H1 (cell line): ENCODE results near the gene CRABP2. TPM values are rescaled to one million over a fixed set of nuclear protein-coding genes. Genes with fewer than 3 reads are reported as not detected.

Source experiments
- CBX5 ChIP-seq: fragments of 300-800, 300-1000 bp; sonication (generic); IDR thresholded peaks from 2 replicates; pipeline ENCODE4 v1.7.1; 2016; ENCODE audit warnings: antibody characterized with exemption, low read length, low read depth
- CHD1 ChIP-seq: IDR thresholded peaks from 2 replicates; pipeline ENCODE4 v1.6.1; 2012; ENCODE audit warnings: low read depth, low read length, improper control_type of control experiment
- CREB1 ChIP-seq: IDR thresholded peaks from 2 replicates; pipeline ENCODE4 v1.6.1; 2012; ENCODE audit warnings: inconsistent platforms
- KDM5A ChIP-seq: fragments of 200-600 bp; IDR thresholded peaks from 2 replicates; pipeline ENCODE4 v1.7.1; 2012; ENCODE audit warnings: mild to moderate bottlenecking, low read length, inconsistent platforms, mixed read lengths
- NRF1 ChIP-seq: IDR thresholded peaks from 2 replicates; pipeline ENCODE4 v1.6.1; 2011; ENCODE audit warnings: mild to moderate bottlenecking, low read depth, low read length, improper control_type of control experiment
- RAD21 ChIP-seq, 2 experiments: IDR thresholded peaks in 1 of 2; conservative IDR thresholded peaks in 1 of 2; 2 replicates each; pipeline ENCODE4 v1.6.1; 2011; ENCODE audit warnings: low read depth in 2 of 2, low read length in 2 of 2, improper control_type of control experiment in 1 of 2, inconsistent platforms in 1 of 2, mild to moderate bottlenecking in 1 of 2, moderate library complexity in 1 of 2
- SIN3A ChIP-seq, 2 experiments: IDR thresholded peaks in 1 of 2; conservative IDR thresholded peaks in 1 of 2; 2 replicates each; pipeline ENCODE4 v1.6.1; 2011 to 2012; ENCODE audit warnings: low read length in 2 of 2, improper control_type of control experiment in 1 of 2, low read depth in 1 of 2, mild to moderate bottlenecking in 1 of 2
- SP4 ChIP-seq: IDR thresholded peaks from 2 replicates; pipeline ENCODE4 v1.6.1; 2012; ENCODE audit warnings: low read length, inconsistent platforms
- polyA plus RNA-seq, 7 experiments: library from polyadenylated mRNA; depleted of rRNA in 3 of 7; stranded (reverse) in 5 of 7; unstranded in 2 of 7; fragments of >200 nt in 5 of 7; fragments of 200-250 nt in 2 of 7; gene quantifications; 1 replicate in 5 of 7; 2 replicates in 1 of 7; 4 replicates in 1 of 7; pipeline versions ENCODE4 v1.2.1 to v1.2.3, GENCODE V29; 2011 to 2013; ENCODE audit warnings: missing spikeins in 2 of 7, mixed read lengths in 2 of 7
- total RNA-seq: library from RNA; stranded (reverse); fragmentation: NEBNext Ultra II Directional; extraction: Animal tissue kit (Norgen Biotek cat#: 25700); gene quantifications from 2 replicates; pipeline ENCODE4 v1.2.1, GENCODE V29; 2021

Gene CRABP2
- total and polyA plus RNA-seq, 2 of the 8 experiments (the other 6 are each of a cell fraction or from before 2014, with no cell fraction given): 69.2 to 119 TPM

GRCh38 chr1:156694690-156694962 is 10.8 kb downstream of the CRABP2 start (continued):
- no peak for TF ChIP-seq KDM5A
- no peak for TF ChIP-seq SIN3A (conservative IDR thresholded peaks at IDR 0.05 in 1 of 2, IDR thresholded peaks at IDR 0.05 in 1 of 2; ENCODE audit: low read depth in 1 of 2, low read length in 2 of 2)
- TF ChIP-seq NRF1: no peak
- TF ChIP-seq CHD1: no peak
- TF ChIP-seq RAD21 (IDR thresholded peaks at IDR 0.05 in 1 of 2, conservative IDR thresholded peaks at IDR 0.05 in 1 of 2; ENCODE audit: low read depth in 2 of 2, low read length in 2 of 2): no peak
- TF ChIP-seq SP4: no peak
- TF ChIP-seq CREB1: no peak
- TF ChIP-seq CBX5: no peak
